H1 (cell line): ENCODE measurements around the gene AP2A1. TPM values are rescaled to one million over a fixed set of nuclear protein-coding genes. Genes with fewer than 3 reads are reported as not detected.
A peak's percentile ranks its signal among the peaks of the same experiment; 100 is the strongest.

Source experiments
- CBX8 ChIP-seq: fragments of 300-800, 300-1000 bp; sonication (generic); IDR thresholded peaks from 2 replicates; pipeline ENCODE4 v1.7.1; 2016; ENCODE audit warnings: low read depth, low read length, borderline replicate concordance
- CTCF ChIP-seq, 3 experiments: IDR thresholded peaks; 1 replicate in 2 of 3; 2 replicates in 1 of 3; pipeline versions ENCODE4 v1.5.1 to v1.6.1; 2011; ENCODE audit warnings: low read length in 3 of 3, mild to moderate bottlenecking in 3 of 3, inconsistent platforms in 2 of 3, low read depth in 1 of 3, moderate library complexity in 1 of 3; ENCODE audit not compliant: insufficient read depth in 1 of 3; ENCODE audit errors: control extremely low read depth in 1 of 3
- E2F6 ChIP-seq: IDR thresholded peaks from 2 replicates; pipeline ENCODE4 v1.6.1; 2012; ENCODE audit warnings: inconsistent platforms
- RBBP5 ChIP-seq: IDR thresholded peaks from 2 replicates; pipeline ENCODE4 v1.7.1; 2012; ENCODE audit warnings: low read depth, mild to moderate bottlenecking, inconsistent platforms, low read length, moderate library complexity, borderline replicate concordance
- polyA plus RNA-seq, 7 experiments: library from polyadenylated mRNA; depleted of rRNA in 3 of 7; stranded (reverse) in 5 of 7; unstranded in 2 of 7; fragments of >200 nt in 5 of 7; fragments of 200-250 nt in 2 of 7; gene quantifications; 1 replicate in 5 of 7; 2 replicates in 1 of 7; 4 replicates in 1 of 7; pipeline versions ENCODE4 v1.2.1 to v1.2.3, GENCODE V29; 2011 to 2013; ENCODE audit warnings: missing spikeins in 2 of 7, mixed read lengths in 2 of 7
- total RNA-seq: library from RNA; stranded (reverse); fragmentation: NEBNext Ultra II Directional; extraction: Animal tissue kit (Norgen Biotek cat#: 25700); gene quantifications from 2 replicates; pipeline ENCODE4 v1.2.1, GENCODE V29; 2021

Gene AP2A1
- total and polyA plus RNA-seq, 2 of the 8 experiments (the other 6 are each of a cell fraction or from before 2014, with no cell fraction given), result 105 to 106 TPM

GRCh38 chr19:49809160-49809940 lies 42.5 kb downstream of the AP2A1 start (continued):
- TF ChIP-seq CTCF (IDR thresholded peaks at IDR 0.05; ENCODE audit: control extremely low read depth in 1 of 3, insufficient read depth in 1 of 3, low read depth in 1 of 3, low read length in 3 of 3), result peak in 1 of 3 experiments; percentile 12; a peak in 1 of 4 replicates
- TF ChIP-seq E2F6, result peak; percentile 60
- TF ChIP-seq RBBP5, result peak; percentile 11; the same call in 1 of the 2 replicates
- TF ChIP-seq CBX8, result no peak
